Sigmoid colon (tissue), 4 donors: ENCODE measurements around the gene OR8S1.

Experiments
- EP300 ChIP-seq, 4 donors: sonication (generic); formaldehyde crosslinking; IDR thresholded peaks; one replicate each; pipeline ENCODE4 v1.6.1; 2017; ENCODE audit warnings: antibody characterized with exemption in 4 of 4
- POLR2A ChIP-seq, 2 donors: fragments of 450-650 bp; IDR thresholded peaks; one replicate each; pipeline ENCODE4 v1.6.1; 2016; ENCODE audit warnings: antibody characterized with exemption in 2 of 2, mild to moderate bottlenecking in 2 of 2, moderate library complexity in 2 of 2
- POLR2AphosphoS5 ChIP-seq, 4 donors: sonication (generic); formaldehyde crosslinking; IDR thresholded peaks; one replicate each; pipeline ENCODE4 v1.6.1; 2017; ENCODE audit warnings: antibody characterized with exemption in 4 of 4
- TF ChIP-seq, protein P1 (sequence below), 4 experiments: fragments of 450-650 bp in 3 of 4; fragments of 200-600 bp in 1 of 4; IDR thresholded peaks; one replicate each; pipeline ENCODE4 v1.5.1; 2016 to 2019; ENCODE audit warnings: antibody characterized with exemption in 4 of 4, mild to moderate bottlenecking in 3 of 4, moderate library complexity in 2 of 4

- TF ChIP-seq, protein P1, sequence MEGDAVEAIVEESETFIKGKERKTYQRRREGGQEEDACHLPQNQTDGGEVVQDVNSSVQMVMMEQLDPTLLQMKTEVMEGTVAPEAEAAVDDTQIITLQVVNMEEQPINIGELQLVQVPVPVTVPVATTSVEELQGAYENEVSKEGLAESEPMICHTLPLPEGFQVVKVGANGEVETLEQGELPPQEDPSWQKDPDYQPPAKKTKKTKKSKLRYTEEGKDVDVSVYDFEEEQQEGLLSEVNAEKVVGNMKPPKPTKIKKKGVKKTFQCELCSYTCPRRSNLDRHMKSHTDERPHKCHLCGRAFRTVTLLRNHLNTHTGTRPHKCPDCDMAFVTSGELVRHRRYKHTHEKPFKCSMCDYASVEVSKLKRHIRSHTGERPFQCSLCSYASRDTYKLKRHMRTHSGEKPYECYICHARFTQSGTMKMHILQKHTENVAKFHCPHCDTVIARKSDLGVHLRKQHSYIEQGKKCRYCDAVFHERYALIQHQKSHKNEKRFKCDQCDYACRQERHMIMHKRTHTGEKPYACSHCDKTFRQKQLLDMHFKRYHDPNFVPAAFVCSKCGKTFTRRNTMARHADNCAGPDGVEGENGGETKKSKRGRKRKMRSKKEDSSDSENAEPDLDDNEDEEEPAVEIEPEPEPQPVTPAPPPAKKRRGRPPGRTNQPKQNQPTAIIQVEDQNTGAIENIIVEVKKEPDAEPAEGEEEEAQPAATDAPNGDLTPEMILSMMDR (IDR thresholded peaks at IDR 0.05): no peak
- TF ChIP-seq EP300 (IDR thresholded peaks at IDR 0.05): no peak
- TF ChIP-seq POLR2A (IDR thresholded peaks at IDR 0.05): no peak
- TF ChIP-seq POLR2AphosphoS5 (IDR thresholded peaks at IDR 0.05): no peak
Measured at GRCh38 chr12:48508987-48509386, 16.4 kb upstream of the OR8S1 start.
